GM21576 (cell line): ENCODE measurements around the gene SRL.
"Not testable (repeated sequence)": the region's sequence is repeated elsewhere in the genome, so short reads cannot be mapped to it uniquely, and the experiment has no call there.

Experiments
- ATAC-seq: cut with Tn5 transposase; IDR thresholded peaks from one replicate; pipeline ENCODE4 v1.9.1; 2021; ENCODE audit warnings: mild to moderate bottlenecking, moderate library complexity; ENCODE audit not compliant: unreplicated experiment

Gene SRL

DNA sequence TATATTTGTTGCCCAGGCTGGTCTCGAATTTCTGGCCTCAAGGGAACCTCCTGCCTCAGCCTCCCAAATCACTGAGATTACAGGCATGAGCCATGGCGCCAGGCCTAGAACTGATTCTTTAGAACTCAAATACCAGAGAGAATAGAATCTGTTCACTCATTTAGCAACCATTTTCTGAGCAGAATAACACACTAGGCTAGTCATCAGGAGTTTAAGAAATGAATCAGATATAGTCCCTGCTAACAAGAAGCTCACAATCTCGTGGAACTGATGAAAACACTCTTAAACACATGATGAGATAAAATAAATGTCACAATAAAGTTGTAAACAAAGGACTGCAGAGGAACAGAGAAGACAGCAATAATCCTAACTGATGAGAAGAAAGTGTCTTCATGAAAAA is 69.8 kb downstream of the SRL start:
- ATAC-seq, result no peak

DNA sequence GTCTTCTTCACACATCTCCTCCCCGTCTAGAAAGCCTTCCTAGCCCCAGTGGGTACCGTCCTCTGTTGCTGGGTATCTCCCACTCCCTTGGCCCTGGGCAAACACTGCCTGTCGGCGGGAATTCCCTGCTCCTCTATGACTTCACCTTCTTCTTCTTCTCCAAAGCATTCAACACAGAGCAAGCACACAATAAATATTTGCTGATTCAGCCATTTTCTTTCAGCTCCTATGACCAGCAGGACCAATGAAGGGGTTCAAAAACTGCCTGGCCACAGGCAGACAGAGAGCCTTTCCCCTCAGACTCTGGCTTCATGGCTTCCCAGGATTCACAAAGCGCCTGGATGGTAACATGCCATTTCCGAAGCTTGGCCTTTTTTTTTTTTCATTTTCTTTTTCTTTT is 72.5 kb downstream of the SRL start:
- ATAC-seq, result no peak

DNA sequence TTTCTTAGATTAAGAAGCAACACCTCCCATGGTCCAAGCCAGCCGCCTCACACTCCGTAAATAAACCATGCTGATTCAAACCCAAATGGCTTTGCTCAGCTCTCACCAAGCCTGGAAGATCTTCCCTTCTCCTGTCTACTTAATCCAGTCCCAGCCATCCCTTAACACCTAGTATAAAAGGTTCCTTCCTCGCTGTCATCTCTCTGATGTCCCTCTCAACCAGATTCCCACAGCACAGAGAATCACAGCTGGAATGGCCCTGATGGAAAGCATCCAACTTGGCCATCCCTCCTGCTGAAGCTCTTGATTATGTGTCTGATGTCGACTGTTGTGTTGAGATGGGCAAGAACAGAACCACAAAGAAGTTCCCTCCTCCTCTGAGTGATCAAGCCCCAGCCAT is 75.1 kb downstream of the SRL start:
- no peak for ATAC-seq

DNA sequence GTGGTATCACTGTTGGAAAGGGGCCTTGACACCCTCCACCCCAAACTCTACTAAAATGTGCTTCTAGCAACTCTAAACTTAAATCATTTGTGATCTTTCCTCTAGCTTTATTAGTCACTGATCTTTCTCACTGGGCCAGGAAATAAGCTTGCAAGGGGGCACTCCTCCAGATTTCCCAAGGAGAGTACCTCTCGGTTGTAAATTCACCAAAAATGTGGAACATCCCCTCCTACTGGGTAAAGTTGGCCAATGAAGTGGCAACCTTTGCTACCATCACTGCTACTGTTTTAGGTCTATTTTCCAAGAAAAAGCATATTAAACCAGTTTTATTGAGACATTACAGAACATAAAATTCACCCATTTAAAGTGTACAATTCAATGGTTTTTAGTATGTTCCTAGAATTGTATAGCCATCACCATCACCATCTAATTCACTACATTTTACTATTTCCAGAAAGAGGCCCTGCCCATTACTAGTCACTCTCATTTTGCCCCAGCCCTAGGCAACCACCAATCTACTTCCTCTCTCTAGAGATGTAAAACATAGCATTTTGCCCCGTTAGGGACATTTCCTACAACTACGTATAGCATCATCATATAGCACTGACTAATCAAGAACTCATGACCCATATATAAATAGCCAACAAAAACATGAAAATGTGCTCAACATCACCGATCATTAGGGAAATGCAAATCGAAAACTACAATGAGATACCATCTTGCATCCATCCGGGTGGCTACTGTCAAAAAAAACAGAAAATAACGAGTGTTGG is 81.0 kb downstream of the SRL start:
- no peak for ATAC-seq

DNA sequence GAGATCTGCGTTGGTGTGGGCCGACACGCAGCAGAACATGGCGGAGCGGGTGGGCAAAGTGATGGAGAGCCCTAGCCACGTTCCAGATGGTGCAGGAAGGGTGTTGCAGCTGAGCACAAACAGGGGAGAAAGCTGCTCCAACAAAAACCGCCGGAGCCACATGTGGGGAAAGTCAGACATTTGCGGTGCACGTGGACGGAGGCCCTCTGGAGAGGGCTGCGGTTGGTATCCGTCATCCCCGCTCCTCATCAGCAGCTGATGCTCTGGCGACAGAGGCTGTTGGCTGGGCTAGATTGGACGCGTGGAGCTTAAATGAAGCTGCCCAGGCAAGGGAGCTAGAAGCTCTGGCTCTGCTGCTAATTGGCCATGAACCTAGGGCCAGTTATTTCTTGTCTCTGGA is 82.2 kb downstream of the SRL start:
- ATAC-seq, result no peak

DNA sequence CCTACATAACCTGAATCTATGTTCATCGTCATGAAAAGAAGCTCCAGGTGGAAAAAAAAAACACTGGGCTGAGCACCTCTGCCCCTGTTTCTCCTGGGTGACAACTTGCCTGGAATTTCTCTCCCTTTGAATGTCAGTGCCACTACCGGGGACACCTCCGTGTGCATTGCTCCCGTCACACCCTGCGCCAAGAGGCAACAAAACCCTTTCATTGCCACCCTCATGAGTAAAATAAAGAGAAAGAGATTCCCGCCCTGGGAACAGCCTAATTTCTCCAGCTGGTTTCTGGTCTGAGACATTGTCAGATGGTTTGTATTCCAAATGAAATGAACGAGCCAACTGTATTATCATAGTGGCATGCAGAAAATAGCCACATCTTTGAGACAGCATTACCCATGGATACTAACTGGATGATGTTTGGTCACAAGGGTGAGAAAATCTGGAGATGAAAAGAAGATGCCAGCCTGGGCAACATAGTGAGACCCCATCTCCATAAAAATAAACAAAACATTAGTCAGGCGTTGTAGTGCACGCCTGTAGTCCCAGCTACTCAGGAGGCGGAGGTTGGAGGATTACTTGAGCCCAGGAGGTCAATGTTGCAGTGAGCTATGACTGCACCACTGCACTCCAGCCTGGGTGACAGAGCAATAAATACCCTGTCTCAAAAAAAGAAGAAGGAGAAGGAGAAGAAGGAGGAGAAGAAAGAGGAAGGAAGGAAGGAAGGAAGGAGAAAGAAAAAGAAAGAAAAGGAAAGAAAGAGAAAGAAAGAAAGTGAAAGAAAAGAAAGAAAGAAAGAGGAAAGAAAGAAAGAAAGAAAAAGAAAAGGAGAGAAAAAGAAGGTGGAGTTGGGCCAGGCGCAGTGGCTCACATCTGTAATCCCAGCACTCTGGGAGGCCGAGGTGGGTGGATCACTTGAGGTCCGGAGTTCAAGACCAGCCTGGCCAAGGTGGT is 83.5 kb downstream of the SRL start:
- no peak for ATAC-seq

DNA sequence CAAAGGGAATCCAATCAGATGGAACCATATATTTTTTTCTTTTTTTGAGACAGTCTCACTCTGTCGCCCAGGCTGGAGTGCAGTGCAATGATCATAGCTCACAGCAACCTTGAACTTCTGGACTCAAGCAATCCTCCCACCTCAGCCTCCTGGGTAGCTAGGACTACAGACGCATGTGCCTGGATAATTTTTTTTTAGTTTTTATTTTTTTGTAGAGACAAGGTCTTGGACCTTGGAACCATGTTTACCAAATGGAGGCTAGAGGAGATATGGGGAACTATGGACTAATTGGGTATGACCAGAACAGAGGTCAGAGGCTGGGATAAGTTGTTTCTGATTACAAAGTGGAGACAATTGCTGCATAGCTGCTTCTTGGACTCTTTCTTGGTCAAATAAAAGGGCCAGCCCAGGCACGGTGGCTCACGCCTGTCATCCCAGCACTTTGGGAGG is 84.5 kb downstream of the SRL start:
- ATAC-seq, result no peak

DNA sequence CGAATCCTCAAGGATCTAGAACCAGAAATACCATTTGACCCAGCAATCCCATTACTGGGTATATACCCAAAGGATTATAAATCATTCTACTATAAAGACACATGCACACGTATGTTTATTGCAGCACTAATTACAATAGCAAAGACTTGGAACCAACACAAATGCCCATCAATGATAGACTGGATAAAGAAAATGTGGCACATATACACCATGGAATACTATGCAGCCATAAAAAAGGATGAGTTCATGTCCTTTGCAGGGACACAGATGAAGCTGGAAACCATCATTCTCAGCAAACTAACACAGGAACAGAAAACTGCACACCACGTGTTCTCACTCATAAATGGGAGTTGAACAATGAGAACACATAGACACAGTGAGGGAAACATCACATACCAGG is 85.4 kb downstream of the SRL start:
- not testable (repeated sequence) for ATAC-seq

DNA sequence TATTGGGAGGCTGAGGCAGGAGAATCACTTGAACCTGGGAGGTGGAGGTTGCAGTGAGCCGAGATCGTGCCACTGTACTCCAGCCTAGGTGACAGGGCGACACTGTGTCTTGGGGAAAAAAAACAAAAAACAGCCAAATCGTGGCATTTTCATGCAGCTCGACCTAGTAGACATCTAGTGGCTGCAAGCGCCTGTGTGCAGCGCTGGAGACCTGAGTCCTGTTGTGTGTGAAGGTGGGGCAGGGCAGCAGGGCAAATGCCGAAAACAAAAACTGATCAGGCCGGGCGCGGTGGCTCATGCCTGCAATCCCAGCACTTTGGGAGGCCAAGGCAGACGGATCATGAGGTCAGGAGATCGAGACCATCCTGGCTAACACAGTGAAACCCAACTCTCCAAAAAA is 88.5 kb downstream of the SRL start:
- ATAC-seq, result not testable (repeated sequence)

DNA sequence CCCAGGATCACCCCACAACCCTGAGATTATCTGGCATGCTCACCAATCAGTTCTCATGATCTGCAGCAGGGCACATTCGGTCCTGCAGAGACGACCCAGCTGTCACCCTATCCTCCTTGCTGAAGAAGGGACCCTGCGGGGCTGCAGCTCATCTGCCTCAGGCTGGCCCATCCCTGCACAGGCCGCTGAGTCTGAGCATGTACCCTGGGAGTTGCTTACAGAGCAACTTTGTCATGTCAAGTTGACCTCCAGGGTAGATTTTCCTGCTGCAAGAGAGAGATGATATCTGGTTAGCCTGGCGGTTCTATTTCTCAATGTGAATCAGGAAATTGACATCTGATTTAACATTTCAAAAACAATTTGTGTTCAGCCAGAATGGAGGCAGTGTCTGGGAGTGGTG is 89.6 kb downstream of the SRL start:
- no peak for ATAC-seq

DNA sequence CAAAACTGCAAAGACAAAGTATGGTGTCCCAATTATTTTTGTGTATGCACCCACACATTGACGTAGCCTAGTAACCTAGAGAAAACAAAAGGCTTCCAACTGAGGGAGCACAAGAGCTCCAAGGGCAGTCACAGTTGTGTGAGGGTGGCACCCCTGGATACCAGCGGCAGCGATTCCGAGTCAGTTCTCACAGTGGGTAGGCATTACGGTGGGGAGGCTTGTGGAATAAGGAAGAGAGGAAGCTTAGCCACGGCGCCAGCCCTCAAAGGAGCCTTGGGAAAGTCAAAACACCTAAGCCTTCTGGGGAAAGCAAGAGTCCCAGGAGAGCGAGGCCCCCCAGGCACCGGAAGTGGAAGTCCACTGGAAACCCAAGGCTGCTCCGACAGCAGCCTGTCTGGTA is 94.6 kb downstream of the SRL start:
- ATAC-seq, result no peak

DNA sequence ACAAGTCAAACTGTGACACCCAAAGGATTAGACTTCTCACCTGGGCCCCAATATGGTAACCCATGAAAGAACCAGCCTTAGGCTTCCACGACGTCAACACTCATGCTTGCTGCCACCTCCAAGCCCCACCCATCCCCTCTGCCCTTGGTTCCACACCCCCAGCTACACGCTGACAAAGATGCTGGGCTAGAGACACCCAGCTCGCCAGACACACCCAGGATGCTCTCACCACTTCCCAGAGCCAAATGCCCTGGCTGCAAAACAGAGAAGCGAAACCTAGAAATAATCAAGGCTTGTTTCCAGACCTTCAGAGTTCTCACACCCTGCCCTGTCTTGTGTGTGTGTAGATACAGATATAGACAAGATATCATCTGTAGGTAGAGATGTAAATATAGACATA is 99.6 kb downstream of the SRL start:
- no peak for ATAC-seq

DNA sequence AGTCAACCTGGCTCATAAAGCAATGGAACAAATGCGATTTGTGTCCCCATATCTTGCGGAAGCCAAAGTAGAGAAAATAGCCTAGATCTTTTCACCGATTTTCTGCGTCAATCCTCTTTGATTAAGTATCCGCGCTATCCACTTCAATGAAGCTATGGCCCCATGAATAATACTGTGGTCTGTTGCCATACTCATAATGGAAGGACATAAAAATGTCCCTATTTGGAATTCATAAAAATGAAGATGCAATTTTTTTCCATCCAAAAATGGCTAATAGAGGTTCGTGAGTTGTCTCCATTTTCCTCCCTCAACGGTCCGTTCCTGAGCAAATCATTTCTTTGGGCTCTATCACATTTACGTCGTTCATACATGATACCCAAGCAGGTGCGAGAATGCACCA is 100.3 kb downstream of the SRL start:
- ATAC-seq, result no peak

DNA sequence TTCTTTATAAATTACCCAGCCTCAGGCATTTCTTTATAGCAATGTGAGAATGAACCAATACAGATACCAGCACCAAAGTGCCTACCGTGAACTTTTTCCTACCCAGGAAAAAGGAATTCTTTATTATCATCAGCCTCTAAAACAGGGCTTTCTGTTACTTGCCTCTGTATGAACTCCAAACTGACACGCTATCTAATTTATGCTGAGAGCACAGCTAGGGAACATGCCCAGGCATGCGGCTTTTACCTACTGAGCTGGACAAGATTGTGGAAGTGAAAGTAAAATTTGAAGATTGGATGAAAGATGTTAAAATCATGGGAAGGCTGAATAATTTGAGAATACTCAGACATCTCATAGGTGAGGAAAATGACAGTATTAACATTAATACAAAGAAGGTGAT is 101.2 kb downstream of the SRL start:
- no peak for ATAC-seq

DNA sequence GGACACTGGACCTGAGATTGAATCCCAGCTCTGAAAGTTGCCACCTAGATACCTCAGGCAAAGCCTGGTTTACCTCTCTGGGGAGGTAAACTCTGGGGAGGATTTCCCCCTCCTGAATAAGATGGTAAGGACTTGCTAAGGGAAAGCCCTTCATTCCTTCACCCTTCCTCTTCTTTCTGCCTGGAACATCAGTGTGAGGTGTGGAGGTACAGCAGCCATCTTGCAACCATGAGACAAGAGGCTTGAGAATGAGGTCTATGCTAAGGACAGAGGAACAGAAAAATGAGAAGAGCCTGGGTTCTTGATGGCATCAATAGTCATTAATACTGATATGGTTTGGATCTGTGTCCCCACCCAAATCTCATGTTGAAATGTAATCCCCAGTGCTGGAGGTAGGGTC is 101.9 kb downstream of the SRL start:
- no peak for ATAC-seq
